HuH-7.5 (cell line): ENCODE data around the gene DNAJC22.
"Not testable (repeated sequence)": the region's sequence is repeated elsewhere in the genome, so short reads cannot be mapped to it uniquely, and the experiment has no call there.

Source experiments
- DNase-seq: peaks from one replicate; pipeline ENCODE4 v3.0.0; 2011; ENCODE audit warnings: low spot score

DNAJC22 gene

DNA sequence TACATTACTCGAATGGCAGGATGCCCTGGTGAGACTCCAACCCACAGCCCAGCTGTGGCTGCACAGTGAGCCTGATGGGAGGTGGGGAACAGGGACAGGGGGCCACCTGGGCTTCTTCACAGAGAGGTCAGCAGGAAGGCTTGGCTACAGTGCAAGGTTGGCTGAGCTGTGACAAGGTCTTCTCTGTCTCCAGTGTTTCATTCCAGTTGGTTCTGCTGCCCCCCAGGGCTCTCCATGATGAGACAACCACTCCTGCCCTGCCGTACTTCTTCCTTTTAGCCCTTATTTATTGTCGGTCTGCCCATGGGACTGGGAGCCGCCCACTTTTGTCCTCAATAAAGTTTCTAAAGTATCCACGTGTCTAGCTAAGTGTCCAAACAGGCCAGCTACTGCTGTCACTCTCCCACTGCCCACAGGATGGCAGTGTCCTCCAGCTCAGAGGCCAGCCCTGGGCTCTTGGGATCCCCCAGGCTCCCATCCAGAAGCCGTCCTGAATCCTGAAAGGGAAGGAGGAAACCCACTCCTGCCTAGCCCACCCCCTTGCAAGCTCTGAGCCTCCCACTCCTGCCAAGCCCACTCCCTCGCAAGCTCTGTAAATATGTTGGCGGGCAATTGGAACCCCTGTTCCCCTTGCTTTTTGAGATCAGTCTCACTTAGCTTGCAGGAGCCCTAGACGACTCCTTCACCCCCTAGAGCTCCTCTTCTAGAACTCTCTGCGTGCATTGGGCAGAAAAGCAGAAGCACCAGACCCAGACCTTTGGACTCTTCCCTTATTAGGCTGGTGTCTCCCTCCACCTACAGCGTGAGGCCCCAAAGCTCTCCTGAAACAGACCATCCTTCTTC is 15.1 kb upstream of the DNAJC22 start:
- DNase-seq, result peak; percentile 96

DNA sequence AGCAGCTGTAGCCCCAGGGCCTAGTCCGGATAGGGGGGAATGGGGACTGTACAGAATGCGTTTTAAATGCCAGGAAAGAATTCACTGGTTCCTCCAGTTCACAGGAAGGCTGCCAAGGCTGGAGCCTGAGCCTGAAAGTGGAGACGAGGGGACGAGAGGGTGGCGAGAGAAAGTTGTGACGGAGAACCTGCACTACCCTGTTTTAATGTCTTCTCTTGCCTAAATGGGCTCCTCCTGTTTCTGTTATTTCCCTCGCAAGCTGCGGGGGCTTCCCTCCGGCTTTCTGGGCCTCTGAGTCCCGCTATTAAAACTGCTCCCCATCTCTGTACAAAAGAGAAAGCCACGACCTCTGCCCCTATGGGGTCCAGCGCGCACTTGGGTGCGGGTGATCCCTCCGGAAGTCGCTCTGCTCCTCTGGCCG is 14.2 kb upstream of the DNAJC22 start:
- DNase-seq, result no peak

DNA sequence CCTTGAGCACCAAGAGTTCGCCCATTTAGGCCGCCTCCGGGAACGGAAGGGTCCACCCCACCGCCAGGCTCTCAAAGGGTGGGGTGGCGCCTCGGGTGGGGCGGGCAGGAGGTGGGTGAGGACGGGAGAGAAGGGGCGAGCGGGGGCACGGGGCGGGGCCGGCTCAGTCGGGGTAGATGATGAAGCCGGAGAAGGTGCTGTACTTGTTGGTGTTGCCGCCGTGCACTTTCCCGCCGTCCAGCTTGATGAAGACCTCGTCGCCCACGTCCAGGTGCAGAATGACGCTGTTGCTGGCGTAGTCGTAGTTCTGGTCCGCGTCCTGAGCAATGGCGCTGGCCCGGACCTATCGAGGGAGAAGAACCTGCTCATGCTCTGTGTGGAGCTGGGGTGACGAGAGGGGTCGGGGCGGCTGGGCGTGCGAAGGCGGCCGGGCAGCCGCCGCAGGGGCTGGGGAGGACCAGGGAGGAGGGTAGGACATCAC is 13.8 kb upstream of the DNAJC22 start:
- no peak for DNase-seq

DNA sequence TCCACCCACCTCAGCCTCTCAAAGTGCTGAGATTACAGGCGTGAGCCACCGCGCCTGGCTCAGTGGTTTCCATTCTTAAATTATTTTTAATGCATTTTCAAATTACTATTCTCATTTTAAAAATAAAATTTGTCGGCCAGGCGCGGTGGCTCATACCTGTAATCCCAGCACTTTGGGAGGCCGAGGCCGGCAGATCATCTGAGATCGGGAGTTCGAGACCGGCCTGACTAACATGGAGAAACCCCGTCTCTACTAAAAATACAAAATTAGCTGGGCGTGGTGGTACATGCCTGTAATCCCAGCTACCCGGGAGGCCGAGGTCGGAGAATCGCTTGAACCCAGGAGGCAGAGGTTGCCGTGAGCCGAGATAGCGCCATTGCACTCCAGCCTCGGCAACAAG is 12.9 kb upstream of the DNAJC22 start:
- not testable (repeated sequence) for DNase-seq

DNA sequence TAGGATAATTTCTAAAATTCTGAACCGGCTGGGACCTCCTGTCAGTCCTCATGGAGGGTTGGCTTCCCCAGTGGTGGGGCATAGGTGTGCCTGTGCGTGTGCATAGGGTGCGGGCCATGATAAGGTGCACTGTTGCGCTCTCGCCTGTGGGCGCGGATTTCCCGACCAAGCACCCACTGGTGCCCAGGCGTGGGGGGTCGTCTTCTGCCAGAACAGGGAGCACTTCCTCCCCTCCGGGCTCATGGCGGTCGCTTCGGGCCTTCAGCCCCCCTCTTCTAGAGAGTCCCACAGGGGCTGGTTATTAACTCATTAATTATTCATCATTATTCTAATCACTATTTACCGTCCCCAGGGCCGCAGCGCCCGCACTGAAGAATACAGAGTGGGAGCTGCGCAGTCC is 12.5 kb upstream of the DNAJC22 start:
- DNase-seq, result no peak

DNA sequence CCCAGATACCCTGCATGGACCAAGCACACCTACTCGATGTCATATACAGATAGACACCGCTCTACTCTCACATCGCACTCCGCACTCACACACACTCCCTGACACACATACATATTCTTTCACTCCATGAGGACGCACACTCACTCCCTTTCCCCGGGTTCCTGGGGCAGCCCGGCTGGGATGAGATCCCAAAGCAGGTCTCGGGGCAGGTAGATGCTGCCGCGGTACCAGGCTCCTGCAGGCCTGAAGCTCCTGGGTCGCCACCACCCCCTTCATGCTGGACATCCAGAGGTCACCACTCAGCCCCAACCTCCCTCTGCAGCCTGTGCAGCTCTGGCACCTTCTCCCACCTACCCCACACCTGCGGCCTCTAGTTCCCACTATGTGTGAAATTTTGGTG is 12.0 kb upstream of the DNAJC22 start:
- DNase-seq, result no peak

DNA sequence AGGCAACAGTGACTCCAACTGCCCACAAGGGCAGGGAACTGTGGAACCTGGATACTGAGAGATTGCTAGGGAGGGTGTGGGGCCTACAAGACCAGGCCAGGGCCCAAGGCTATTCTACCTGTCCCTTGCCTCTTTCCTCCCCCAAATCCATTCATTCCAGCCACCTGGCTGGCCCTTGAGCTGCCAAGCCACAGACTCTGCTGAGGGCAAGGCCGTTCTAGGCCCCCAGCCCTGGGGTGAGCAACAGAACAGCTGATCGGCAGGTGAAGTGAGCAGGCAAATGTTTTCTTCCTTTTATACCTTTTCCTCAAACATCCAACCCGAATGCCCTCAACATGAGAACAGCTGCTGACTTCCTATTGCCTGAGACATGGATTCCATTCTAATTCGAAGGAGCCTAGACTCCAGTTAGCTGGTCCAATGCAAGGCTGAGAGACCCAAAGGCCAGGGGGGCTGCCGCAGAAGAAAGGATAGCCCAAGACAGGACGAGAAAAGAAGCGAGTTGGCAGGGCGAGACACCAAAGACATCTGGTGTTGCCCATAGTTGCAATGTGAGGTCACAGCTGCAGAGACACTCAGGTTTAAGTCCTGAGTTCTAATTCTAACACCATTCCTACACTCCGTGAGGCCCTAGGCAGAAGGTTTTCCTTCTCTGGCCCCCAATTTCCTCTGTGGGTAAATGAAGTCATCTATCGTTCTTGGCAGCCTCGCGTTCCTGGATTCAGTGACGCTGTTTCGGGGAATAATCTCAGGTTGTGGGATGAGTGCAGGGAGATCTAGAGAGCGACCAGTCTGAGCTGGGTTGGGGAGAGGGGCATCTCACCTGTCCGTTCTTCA is 11.4 kb upstream of the DNAJC22 start:
- DNase-seq, result no peak

DNA sequence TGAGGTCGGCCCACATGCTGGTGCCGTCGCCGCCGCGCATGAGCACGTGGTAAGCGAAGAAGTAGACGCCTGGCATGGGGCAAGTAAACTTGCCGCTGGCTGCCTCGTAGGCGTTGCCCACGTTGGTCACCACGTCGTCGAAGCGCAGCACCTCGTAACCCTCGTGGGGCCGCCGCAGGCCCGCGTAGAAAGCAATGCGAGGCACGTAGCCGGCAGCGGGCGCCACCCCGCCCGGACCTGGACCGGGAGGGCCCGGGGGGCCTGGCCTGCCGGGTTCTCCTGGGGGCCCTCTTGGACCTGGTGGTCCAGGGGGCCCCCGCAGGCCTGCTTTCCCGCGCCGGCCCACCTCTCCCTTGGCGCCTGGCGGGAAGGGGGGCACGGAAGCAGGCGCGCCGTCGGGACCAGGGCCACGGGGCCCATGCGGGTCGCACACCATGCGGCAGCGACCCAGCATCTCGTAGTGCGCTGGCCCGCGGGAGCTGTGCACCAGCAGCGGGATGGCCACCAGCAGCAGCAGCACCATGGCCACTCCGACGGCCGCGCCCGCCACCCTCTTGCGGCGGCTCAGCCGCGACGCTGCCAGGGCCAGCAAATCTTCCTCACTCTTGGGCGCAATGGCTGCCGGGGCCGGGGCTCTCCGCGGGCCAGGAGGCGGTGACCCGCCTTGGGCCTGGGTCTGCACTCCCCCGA is 10.6 kb upstream of the DNAJC22 start:
- no peak for DNase-seq

DNA sequence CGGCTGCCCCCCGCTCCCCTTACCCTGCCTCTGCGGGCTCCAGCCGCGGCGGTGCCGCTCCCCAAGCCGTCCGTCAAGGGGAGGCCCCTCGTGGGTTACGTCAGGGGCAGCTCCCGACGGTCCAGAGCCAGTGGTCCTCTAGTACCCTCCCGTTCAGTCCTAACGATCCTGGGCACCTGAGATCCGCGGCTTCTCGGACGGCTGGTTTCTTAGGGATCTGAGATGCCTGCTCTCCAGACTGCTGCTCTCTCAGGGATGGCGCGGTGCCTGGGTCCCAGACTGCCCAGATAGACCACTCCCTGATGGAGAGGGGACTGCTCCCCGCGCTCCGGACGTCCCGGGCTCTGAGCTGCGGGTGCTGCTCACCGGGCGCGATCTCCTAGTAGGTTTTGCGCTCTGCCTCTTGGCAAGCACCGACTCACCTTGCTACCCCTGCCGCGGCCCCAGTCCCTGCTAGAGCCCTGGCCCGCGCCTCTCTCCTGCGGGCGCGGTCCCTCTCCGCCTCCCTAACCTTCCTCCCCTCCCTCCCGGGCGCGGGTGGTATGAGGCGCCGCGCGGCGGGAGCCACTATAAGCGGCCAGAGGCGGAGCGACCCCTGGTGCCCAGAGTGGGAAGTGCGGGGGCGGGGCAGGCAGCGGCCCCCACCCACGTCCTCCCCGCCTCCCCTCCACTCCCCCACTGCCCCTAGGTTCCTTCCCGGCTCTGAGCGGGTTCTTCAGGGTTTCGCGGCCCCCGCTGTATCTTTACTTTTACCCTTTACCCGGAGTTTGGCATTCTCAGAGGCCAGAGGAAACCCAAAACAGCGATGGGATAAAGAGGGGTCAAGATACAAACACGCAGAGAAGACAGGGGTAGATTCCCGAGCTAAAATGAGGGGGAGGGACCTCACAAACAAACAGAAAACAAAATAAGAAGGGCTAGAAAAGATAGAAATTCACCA is 9.8 kb upstream of the DNAJC22 start, which contains the start of gene C1QL4:
Gene C1QL4, minus strand, starts transcription at position 544 of the 940 bp plus-strand sequence. CDS start 711 bp downstream, outside the sequence.
- DNase-seq, result peak; percentile 98

DNA sequence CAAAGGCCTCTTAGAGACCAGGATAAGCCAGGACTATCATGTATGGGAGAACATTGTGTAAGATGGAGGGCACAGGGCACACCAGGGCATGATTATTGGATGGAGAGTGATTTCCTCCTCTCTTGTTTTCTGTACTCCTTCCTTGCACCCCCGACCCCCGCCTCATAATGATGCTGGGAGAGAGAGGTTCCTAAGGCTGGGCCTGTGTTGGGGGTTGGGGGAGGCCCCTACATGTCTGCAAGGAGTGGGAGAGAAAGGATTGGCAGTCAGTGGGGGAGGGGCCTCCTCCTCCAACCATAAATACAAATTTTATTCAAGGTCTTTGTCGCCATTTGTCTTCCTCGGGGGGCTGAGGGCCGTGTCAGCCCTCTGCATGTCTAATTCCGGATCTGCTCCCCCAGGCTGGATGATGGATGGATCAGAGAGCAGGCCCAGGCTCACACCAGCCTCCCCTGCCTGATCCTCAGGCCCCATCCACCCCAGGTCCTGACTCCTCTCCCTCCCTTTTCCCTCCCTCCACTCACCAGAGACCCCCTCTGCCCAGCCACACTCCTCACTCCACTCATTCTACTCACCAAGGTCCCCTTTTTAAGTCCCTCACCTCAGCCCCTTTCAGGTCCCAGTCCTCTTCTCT is 7.7 kb upstream of the DNAJC22 start:
- DNase-seq, result no peak

DNA sequence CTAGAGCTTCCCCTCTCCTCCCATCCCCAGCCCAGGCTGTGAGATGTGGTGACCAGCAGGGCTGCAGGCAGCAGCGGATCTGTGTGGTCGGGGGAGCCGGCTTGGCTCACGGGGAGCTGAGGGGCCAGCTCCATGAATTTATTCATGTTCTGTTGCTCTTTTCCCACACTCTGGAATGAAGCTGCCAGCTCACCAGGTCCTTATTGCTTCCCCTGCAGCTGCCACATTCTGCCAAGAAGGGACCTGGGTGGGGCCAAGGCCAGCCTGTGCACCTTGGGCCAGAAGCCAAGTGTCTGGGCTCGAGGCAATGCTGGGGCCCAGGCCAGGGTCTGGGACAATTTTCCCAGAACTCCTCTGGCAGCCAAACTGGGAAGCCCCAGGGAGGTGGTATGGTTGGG is 7.2 kb upstream of the DNAJC22 start:
- DNase-seq, result no peak

DNA sequence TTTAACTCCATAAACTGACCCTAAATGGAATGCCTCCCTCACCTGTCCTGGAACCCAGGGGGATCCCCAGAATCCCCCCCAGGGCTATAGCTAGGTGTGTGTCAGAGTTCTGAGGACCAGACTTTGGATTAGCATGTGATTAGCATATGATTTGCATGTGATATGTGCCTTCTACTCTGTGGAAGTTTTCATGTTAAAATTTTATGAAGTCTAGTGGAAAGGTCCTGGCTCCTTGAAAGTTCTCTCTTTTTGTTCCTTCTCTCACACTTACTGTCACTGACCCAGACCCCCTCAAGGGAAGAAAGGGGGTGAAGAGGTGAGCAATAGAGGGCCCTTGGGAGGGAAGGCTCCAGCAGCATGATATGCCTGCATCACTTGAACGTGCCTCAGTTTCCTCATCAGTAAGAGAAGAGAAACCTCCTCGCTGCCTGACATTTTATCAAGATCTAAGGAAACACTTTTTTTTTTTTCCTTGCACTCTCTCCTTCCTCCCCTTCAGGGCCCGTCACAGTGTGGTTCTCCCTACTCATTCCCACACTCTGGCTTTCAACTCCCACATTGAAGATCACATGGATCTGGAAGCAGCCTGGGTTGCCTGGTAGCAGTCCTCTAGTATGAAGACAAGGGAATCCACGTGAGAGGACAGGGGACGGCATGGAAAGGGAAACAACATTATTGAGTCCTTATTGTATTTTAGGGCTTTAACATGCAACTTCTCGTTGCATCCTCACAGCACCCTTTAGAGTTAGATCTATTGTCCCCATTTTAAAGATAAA is 6.4 kb upstream of the DNAJC22 start:
- DNase-seq, result no peak

DNA sequence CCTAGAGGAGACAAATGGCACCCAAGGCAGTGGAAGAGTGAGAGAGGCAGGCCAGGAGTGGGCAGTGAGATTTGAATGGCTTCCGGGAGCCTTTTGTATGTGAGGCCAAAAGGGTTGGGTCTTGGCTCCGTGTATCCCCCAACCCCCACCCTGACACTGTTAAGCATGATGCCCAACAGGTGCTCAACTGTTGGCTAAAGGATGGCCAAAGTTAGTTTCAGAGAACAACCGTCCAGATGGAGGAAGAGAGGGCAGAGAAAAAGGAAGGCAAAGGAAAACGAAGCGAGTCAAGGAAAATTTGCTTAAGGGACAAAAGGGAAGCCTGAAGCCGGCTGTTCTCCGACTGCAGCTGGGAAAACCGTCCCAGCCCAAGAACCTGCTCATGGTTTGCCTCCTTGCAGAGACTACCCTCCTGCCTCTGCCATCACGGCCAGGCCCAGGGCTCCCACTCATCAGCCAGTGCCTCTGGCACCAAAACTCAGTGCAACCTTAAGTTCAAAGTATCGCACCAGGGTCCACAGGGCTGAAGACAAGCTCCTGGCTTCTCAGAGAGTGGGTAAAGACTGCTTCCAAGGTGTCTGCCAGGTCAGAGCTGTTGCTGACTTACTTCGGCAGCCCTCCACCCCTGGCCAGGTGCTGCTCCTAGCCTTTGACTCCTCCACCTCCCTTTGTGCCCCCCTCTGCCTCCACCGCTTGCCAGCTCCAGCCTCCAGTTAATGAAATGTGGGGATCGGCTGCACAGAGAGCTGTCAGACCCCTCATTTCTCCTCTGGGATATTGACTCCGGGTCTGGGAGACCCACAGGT is 5.5 kb upstream of the DNAJC22 start:
- DNase-seq, result no peak

DNA sequence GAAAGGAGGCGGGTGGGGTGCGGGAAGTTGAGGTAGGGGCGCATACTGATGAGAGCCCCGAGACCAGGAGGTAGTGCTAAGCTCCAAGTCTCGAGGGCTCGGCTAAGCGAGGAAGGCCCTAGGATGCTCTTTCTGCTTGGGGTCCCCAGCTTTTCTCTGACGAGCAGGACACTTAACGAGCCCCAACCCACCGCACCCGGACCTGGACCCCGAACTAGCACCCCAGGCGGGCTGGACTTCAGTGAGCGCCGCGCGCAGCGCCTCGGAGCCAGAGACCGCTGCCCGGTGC is 5.0 kb upstream of the DNAJC22 start:
- DNase-seq, result no peak

DNA sequence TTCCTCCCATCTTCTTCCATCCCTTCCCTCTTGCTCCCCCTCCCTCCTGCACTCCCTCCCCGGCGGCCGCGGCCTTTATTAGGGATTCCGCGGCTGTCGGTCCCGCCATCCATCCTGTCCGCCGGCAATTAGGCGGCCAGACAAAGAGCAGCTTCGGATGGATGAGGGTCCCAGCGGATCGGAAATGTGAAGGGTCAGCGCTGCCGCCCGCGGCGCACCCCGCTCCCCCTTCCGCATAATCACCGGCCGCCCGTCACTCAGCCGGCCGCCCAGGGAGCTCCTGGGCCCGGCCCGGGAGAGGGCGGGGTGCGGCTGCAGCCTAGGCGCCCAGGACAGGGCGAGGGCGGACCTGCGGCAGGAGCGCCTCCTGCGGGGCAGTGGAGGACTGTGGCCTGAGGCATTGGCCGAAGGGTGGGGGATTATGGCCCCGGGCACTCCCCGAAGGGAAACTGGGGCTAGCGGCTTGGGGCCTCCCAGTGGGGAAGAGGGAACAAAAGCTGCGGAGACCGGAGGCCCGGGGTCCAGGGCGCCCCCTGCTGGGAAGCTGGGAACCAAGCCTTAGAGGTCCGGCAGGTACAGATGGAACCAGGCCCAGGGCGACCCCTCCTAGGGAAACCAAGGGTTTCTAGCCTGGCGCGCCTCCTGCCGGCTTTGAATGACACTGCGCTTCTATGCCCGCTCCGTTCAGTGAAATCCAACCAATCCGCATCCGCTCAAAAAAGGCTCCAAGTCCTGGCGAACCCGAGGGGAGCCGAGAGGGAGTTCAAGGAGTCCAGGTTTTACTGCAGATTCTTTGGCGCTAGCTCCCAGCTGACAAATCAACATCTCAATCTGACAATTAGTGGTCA is 4.4 kb upstream of the DNAJC22 start:
- DNase-seq, result peak; percentile 98

DNA sequence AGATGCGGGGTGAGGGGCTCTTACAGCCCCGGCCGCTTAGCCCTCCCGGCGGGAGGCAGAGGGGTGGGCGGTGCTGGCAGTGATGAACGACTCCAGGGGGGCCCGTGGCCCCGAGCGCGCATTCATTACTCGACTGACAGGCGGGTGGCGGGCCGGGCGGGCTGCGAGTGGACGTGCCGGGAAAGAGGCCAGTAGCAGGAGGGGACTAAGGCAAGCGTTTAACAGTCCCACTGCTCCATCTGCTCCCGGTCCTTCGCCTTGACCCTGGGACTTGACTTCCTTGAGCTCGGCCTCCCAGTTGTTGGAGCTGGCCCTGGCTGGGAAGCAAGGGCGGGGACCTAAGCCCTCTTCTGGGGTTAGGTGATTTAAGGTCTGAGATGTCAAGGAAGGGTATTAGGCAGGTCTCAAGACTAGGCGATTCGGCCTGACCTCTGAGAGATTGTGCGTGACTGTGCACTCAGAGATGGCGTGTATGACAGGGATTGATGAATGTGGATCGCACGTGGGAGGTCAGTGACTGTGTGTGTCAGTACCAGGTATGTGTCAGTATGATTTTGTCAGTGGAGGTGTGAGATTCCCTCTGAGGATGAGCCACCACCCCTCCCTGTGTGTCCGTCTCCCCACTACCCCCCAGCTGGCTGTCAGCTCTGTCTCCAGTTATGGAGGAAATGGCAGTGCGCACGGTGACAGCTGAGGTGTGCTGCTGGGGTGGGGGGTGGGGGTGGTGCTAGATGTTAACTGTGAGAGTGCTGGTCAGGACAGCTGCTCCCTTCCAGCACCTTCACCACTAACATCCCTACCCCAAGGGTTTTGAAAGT is 3.6 kb upstream of the DNAJC22 start:
- no peak for DNase-seq

DNA sequence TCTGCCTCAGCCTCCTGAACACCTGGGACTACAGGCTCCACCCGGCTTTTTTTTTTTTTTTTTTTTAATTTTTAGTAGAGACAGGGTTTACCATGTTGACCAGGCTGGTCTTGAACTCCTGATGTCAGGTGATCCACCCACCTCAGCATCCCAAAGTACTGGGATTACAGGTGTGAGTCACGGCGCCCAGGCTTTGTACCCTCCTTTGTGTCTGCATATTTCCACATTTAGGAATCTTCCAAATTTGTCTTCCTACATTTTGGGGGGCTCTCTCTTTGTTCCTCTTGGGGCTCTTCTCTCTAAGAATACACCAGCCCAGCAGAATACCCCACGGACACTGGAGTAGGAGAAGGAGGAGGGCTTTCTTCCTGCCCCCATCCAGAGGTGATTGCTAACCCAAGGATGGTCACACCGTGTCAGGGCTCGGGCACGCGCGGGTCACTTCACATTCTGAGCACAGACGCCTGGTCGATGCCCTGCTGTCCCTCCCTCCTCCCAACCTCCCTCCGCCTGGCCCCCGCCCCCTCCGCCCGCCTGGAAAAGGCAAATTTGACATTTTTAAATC is 2.1 kb upstream of the DNAJC22 start:
- DNase-seq, result no peak
